ENCODE data around the gene TMEM128.
A peak's percentile ranks its signal among the peaks of the same experiment; 100 is the strongest.

The TMEM128 gene

GRCh38 chr4:4289941-4290850, 42.2 kb upstream of the TMEM128 start, which contains the start of the genes LYAR and ZBTB49:
TSS of gene LYAR (minus strand) at chr4:4290154. CDS start at chr4:4283742, 6,412 bp downstream.
TSS of gene ZBTB49 (plus strand) at chr4:4290251. CDS start at chr4:4299946, 9,695 bp downstream.
- no peaks in the 10 kb centered on the region for H3F3A ChIP-seq (ENCODE audit: low read depth)
- peaks cover 14% of the 10 kb centered on the region for H4K20me1 ChIP-seq (ENCODE audit: insufficient read depth, low read length, poor library complexity, severe bottlenecking)
- H3K4me1 ChIP-seq (ENCODE audit: insufficient read depth, low read length, poor library complexity, severe bottlenecking) = peaks cover 51% of the 10 kb centered on the region
- peak within 1 kb of the TSS; percentile 87 for H3K4me2 ChIP-seq (ENCODE audit: low read depth, low read length, poor library complexity, severe bottlenecking)
- H3K9me2 ChIP-seq (replicated peaks; ENCODE audit: low read depth, low read length) = no peaks in the 10 kb centered on the region
- peak within 1 kb of the TSS; percentile 86 for H3K9ac ChIP-seq (ENCODE audit: low read depth, low read length, poor library complexity, severe bottlenecking)
- H3K4me3 ChIP-seq (ENCODE audit: low read length, poor library complexity, severe bottlenecking) = peak within 1 kb of the TSS; percentile 92
- H3K27me3 ChIP-seq (ENCODE audit: insufficient read depth, low read length, poor library complexity, severe bottlenecking) = no peaks in the 10 kb centered on the region
- H3K36me3 ChIP-seq (ENCODE audit: insufficient read depth, low read length) = no peaks in the 10 kb centered on the region
- H3K9me3 ChIP-seq (ENCODE audit: insufficient read depth, low read depth, low read length) = no peaks in the 10 kb centered on the region
- no peak for TF ChIP-seq CTCF (conservative IDR thresholded peaks at IDR 0.05; ENCODE audit: low read length)
- no peak for TF ChIP-seq EZH2phosphoT487 (IDR thresholded peaks at IDR 0.05; ENCODE audit: borderline replicate concordance)
- H2AFZ ChIP-seq (ENCODE audit: low read length) = peak within 1 kb of the TSS; percentile 80
- H3K79me2 ChIP-seq (ENCODE audit: insufficient read depth, low read length) = peaks cover 79% of the 10 kb centered on the region

GRCh38 chr4:4289597-4289940, 41.5 kb upstream of the TMEM128 start:
- no peaks in the 10 kb centered on the region for H3K9me2 ChIP-seq (replicated peaks; ENCODE audit: low read depth, low read length)
- peak overlapping the region; percentile 80 for H2AFZ ChIP-seq (ENCODE audit: low read length)
- peak overlapping the region; percentile 92 for H3K4me3 ChIP-seq (ENCODE audit: low read length, poor library complexity, severe bottlenecking)
- H3K4me2 ChIP-seq (ENCODE audit: low read depth, low read length, poor library complexity, severe bottlenecking) = peak overlapping the region; percentile 87
- H3K4me1 ChIP-seq (ENCODE audit: insufficient read depth, low read length, poor library complexity, severe bottlenecking) = peaks cover 58% of the 10 kb centered on the region
- no peaks in the 10 kb centered on the region for H3K36me3 ChIP-seq (ENCODE audit: insufficient read depth, low read length)
- no peak for TF ChIP-seq EZH2phosphoT487 (IDR thresholded peaks at IDR 0.05; ENCODE audit: borderline replicate concordance)
- no peak for TF ChIP-seq CTCF (conservative IDR thresholded peaks at IDR 0.05; ENCODE audit: low read length)
- peak overlapping the region; percentile 86 for H3K9ac ChIP-seq (ENCODE audit: low read depth, low read length, poor library complexity, severe bottlenecking)
- H3K9me3 ChIP-seq (ENCODE audit: insufficient read depth, low read depth, low read length) = no peaks in the 10 kb centered on the region
- H3K79me2 ChIP-seq (ENCODE audit: insufficient read depth, low read length) = peaks cover 85% of the 10 kb centered on the region
- no peaks in the 10 kb centered on the region for H3F3A ChIP-seq (ENCODE audit: low read depth)
- no peaks in the 10 kb centered on the region for H3K27me3 ChIP-seq (ENCODE audit: insufficient read depth, low read length, poor library complexity, severe bottlenecking)
- H4K20me1 ChIP-seq (ENCODE audit: insufficient read depth, low read length, poor library complexity, severe bottlenecking) = peaks cover 14% of the 10 kb centered on the region

- Histone ChIP-seq H3K27me3 (ENCODE audit: insufficient read depth, low read length, poor library complexity, severe bottlenecking) (no peaks in the 10 kb centered on the region), H3K4me1 (ENCODE audit: insufficient read depth, low read length, poor library complexity, severe bottlenecking) (peaks cover 63% of the 10 kb centered on the region), H3K9me2 (replicated peaks; ENCODE audit: low read depth, low read length) (no peaks in the 10 kb centered on the region), H4K20me1 (ENCODE audit: insufficient read depth, low read length, poor library complexity, severe bottlenecking) (peaks cover 14% of the 10 kb centered on the region), H3K79me2 (ENCODE audit: insufficient read depth, low read length) (peaks cover 90% of the 10 kb centered on the region), H3K4me2 (ENCODE audit: low read depth, low read length, poor library complexity, severe bottlenecking) (peak overlapping the region; percentile 87), H3K36me3 (ENCODE audit: insufficient read depth, low read length) (peaks cover 4% of the 10 kb centered on the region; the same call in 1 of the 2 replicates), H3K9ac (ENCODE audit: low read depth, low read length, poor library complexity, severe bottlenecking) (peak overlapping the region; percentile 86), H3F3A (ENCODE audit: low read depth) (no peaks in the 10 kb centered on the region), H2AFZ (ENCODE audit: low read length) (no peak overlapping the region), H3K4me3 (ENCODE audit: low read length, poor library complexity, severe bottlenecking) (peak overlapping the region; percentile 92), H3K9me3 (ENCODE audit: insufficient read depth, low read depth, low read length) (no peaks in the 10 kb centered on the region)
- TF ChIP-seq EZH2phosphoT487 (IDR thresholded peaks at IDR 0.05; ENCODE audit: borderline replicate concordance) (no peak), CTCF (conservative IDR thresholded peaks at IDR 0.05; ENCODE audit: low read length) (no peak)
Measured at GRCh38 chr4:4289055-4289454, 41.0 kb upstream of the TMEM128 start.
